HEK293 (cell line): ENCODE results near the gene LYSMD3.
A peak's percentile ranks its signal among the peaks of the same experiment; 100 is the strongest.

Experiments
- CTCF ChIA-PET: fragments of 350-600 bp; formaldehyde crosslinking; extraction: SDS; loops from one replicate; lab custom pipeline; 2021; ENCODE audit warnings: antibody characterized with exemption; lab: Yijun Ruan, JAX
- POLR2A ChIA-PET: fragments of 300-600 bp; formaldehyde crosslinking; extraction: SDS; loops from one replicate; lab custom pipeline; 2020; ENCODE audit warnings: antibody characterized with exemption, inconsistent platforms; lab: Yijun Ruan, JAX
- H3K27ac ChIP-seq: fragments of 200-500 bp; sonication (Bioruptor generic); 2 replicates; pipeline ENCODE4 v1.5.1; 2014; ENCODE audit warnings: low read depth, low read length, control low read depth, inconsistent platforms; ENCODE audit errors: extremely low read depth
- H3K36me3 ChIP-seq, 2 experiments: fragments of 200-500 bp in 1 of 2; sonication (Bioruptor generic) in 1 of 2; 1 replicate in 1 of 2; 2 replicates in 1 of 2; pipeline ENCODE4 v1.5.1; 2014 to 2017; ENCODE audit warnings: inconsistent platforms in 2 of 2, low read length in 2 of 2; ENCODE audit not compliant: control insufficient read depth in 2 of 2, insufficient read depth in 1 of 2
- H3K4me1 ChIP-seq: fragments of 200-500 bp; sonication (Bioruptor generic); 2 replicates; pipeline ENCODE4 v1.5.1; 2014; ENCODE audit warnings: mild to moderate bottlenecking, low read length, inconsistent platforms; ENCODE audit not compliant: control insufficient read depth, insufficient read depth
- H3K4me3 ChIP-seq: 2 replicates; pipeline ENCODE4 v1.5.1; 2011; ENCODE audit warnings: low read depth, mild to moderate bottlenecking, control low read depth, low read length, moderate library complexity
- H3K9me3 ChIP-seq: fragments of 200-500 bp; sonication (Bioruptor generic); 2 replicates; pipeline ENCODE4 v1.5.1; 2014; ENCODE audit warnings: low read depth, low read length, inconsistent platforms; ENCODE audit not compliant: control insufficient read depth, insufficient read depth
- BCL11A ChIP-seq: fragments of 450-650 bp; formaldehyde crosslinking; IDR thresholded peaks from 2 replicates; pipeline ENCODE4 v1.5.1; 2016; ENCODE audit warnings: low read depth, missing biosample characterization, missing genetic modification characterization
- BCL11B ChIP-seq: fragments of 450-650 bp; formaldehyde crosslinking; IDR thresholded peaks from 2 replicates; pipeline ENCODE4 v1.5.1; 2016; ENCODE audit warnings: low read depth, missing biosample characterization, missing genetic modification characterization
- PRDM1 ChIP-seq: fragments of 450-650 bp; formaldehyde crosslinking; IDR thresholded peaks from 2 replicates; pipeline ENCODE4; 2016; ENCODE audit warnings: missing biosample characterization, missing genetic modification characterization
- REPIN1 ChIP-seq: fragments of 450-650 bp; formaldehyde crosslinking; IDR thresholded peaks from 2 replicates; pipeline ENCODE4 v1.5.1; 2017; ENCODE audit warnings: missing biosample characterization, missing genetic modification characterization, low read depth
- SP2 ChIP-seq: fragments of 450-650 bp; formaldehyde crosslinking; IDR thresholded peaks from 2 replicates; pipeline ENCODE4 v1.5.1; 2016; ENCODE audit warnings: missing biosample characterization, missing genetic modification characterization
- YY1 ChIP-seq: fragments of 450-650 bp; formaldehyde crosslinking; IDR thresholded peaks from 2 replicates; pipeline ENCODE4 v1.5.1; 2018; ENCODE audit warnings: missing biosample characterization, missing genetic modification characterization
- ZBTB17 ChIP-seq: fragments of 450-650 bp; formaldehyde crosslinking; IDR thresholded peaks from 2 replicates; pipeline ENCODE4 v1.5.1; 2016; ENCODE audit warnings: missing biosample characterization, missing genetic modification characterization
- ZBTB8A ChIP-seq: fragments of 450-650 bp; formaldehyde crosslinking; IDR thresholded peaks from 2 replicates; pipeline ENCODE4 v1.5.1; 2016; ENCODE audit warnings: missing biosample characterization, missing genetic modification characterization
- ZNF223 ChIP-seq: fragments of 450-650 bp; formaldehyde crosslinking; IDR thresholded peaks from 2 replicates; pipeline ENCODE4 v1.5.1; 2016; ENCODE audit warnings: missing biosample characterization, missing genetic modification characterization
- ZNF239 ChIP-seq: fragments of 450-650 bp; formaldehyde crosslinking; IDR thresholded peaks from 2 replicates; pipeline ENCODE4 v1.5.1; 2016; ENCODE audit warnings: missing biosample characterization, missing genetic modification characterization
- ZNF292 ChIP-seq: fragments of 450-650 bp; formaldehyde crosslinking; IDR thresholded peaks from 2 replicates; pipeline ENCODE4 v1.5.1; 2016; ENCODE audit warnings: low read depth, missing biosample characterization, missing genetic modification characterization, borderline replicate concordance
- ZNF354C ChIP-seq: fragments of 450-650 bp; formaldehyde crosslinking; IDR thresholded peaks from 2 replicates; pipeline ENCODE4 v1.5.1; 2016; ENCODE audit warnings: missing biosample characterization, missing genetic modification characterization, low read depth, borderline replicate concordance
- ZNF416 ChIP-seq: fragments of 450-650 bp; formaldehyde crosslinking; IDR thresholded peaks from 2 replicates; pipeline ENCODE4 v1.5.1; 2016; ENCODE audit warnings: missing biosample characterization, missing genetic modification characterization
- ZNF530 ChIP-seq: fragments of 450-650 bp; formaldehyde crosslinking; IDR thresholded peaks from 2 replicates; pipeline ENCODE4 v1.5.1; 2016; ENCODE audit warnings: low read depth, missing biosample characterization, missing genetic modification characterization
- ZNF658 ChIP-seq: fragments of 450-650 bp; formaldehyde crosslinking; IDR thresholded peaks from 2 replicates; pipeline ENCODE4; 2016; ENCODE audit warnings: missing biosample characterization, missing genetic modification characterization
- ZNF670 ChIP-seq: fragments of 450-650 bp; formaldehyde crosslinking; IDR thresholded peaks from 2 replicates; pipeline ENCODE4 v1.5.1; 2016; ENCODE audit warnings: missing biosample characterization, missing genetic modification characterization, low read depth
- ZNF768 ChIP-seq: fragments of 450-650 bp; formaldehyde crosslinking; IDR thresholded peaks from 2 replicates; pipeline ENCODE4 v1.5.1; 2018; ENCODE audit warnings: missing biosample characterization, mild to moderate bottlenecking, missing genetic modification characterization
- ZNF785 ChIP-seq: fragments of 450-650 bp; formaldehyde crosslinking; IDR thresholded peaks from 2 replicates; pipeline ENCODE4 v1.5.1; 2016; ENCODE audit warnings: missing biosample characterization, missing genetic modification characterization
- TF ChIP-seq, protein P1 (sequence below): fragments of 450-650 bp; formaldehyde crosslinking; IDR thresholded peaks from 2 replicates; pipeline ENCODE4 v1.5.1; 2017; ENCODE audit warnings: missing biosample characterization, missing genetic modification characterization
- TF ChIP-seq, protein P2 (sequence below): fragments of 450-650 bp; formaldehyde crosslinking; IDR thresholded peaks from 2 replicates; pipeline ENCODE4 v1.5.1; 2016; ENCODE audit warnings: missing biosample characterization, missing genetic modification characterization
- TF ChIP-seq, protein P3 (sequence below): fragments of 450-650 bp; formaldehyde crosslinking; conservative IDR thresholded peaks from 2 replicates; pipeline ENCODE4 v1.5.1; 2016; ENCODE audit warnings: low read depth, missing biosample characterization, missing genetic modification characterization

Gene LYSMD3

DNA sequence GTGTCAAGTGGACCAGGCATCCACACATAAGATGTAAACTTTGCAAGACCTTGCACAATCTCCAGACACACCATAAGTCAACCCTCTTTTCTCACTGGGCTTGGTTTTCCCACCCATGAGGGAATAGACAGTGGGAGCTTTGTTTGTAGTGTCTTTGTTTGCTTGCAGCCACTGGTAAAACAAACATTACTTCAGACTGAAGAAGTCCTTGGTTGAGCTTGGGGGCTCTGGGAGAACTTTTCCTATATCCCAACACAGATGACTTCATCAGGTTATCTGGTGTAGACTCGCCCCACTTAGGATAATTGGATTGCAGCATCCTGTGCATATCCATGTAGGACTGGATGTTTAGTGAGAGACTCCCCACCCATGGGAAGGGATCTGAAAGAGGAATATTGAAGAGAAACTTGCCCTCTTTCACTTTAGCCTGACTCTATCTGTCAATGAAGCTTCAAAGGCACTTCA is 17.7 kb upstream of the LYSMD3 start (continued):
- 0 out of 2 replicates have a peak, but pooled peaks have one; percentile 41 for TF ChIP-seq BCL11A (tag by site-specific recombination)
- TF ChIP-seq, protein P1, sequence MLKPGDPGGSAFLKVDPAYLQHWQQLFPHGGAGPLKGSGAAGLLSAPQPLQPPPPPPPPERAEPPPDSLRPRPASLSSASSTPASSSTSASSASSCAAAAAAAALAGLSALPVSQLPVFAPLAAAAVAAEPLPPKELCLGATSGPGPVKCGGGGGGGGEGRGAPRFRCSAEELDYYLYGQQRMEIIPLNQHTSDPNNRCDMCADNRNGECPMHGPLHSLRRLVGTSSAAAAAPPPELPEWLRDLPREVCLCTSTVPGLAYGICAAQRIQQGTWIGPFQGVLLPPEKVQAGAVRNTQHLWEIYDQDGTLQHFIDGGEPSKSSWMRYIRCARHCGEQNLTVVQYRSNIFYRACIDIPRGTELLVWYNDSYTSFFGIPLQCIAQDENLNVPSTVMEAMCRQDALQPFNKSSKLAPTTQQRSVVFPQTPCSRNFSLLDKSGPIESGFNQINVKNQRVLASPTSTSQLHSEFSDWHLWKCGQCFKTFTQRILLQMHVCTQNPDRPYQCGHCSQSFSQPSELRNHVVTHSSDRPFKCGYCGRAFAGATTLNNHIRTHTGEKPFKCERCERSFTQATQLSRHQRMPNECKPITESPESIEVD (tag by site-specific recombination) = peak; percentile 90
- TF ChIP-seq BCL11B = no peak
- TF ChIP-seq REPIN1 (tag by site-specific recombination) = no peak
- TF ChIP-seq ZNF239 = no peak
- TF ChIP-seq ZNF292 (tag by site-specific recombination) = no peak
- TF ChIP-seq ZNF530 = no peak
- TF ChIP-seq YY1 (tag by site-specific recombination) = no peak
- TF ChIP-seq, protein P2, sequence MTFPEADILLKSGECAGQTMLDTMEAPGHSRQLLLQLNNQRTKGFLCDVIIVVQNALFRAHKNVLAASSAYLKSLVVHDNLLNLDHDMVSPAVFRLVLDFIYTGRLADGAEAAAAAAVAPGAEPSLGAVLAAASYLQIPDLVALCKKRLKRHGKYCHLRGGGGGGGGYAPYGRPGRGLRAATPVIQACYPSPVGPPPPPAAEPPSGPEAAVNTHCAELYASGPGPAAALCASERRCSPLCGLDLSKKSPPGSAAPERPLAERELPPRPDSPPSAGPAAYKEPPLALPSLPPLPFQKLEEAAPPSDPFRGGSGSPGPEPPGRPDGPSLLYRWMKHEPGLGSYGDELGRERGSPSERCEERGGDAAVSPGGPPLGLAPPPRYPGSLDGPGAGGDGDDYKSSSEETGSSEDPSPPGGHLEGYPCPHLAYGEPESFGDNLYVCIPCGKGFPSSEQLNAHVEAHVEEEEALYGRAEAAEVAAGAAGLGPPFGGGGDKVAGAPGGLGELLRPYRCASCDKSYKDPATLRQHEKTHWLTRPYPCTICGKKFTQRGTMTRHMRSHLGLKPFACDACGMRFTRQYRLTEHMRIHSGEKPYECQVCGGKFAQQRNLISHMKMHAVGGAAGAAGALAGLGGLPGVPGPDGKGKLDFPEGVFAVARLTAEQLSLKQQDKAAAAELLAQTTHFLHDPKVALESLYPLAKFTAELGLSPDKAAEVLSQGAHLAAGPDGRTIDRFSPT = no peak
- TF ChIP-seq ZNF670 = no peak

DNA sequence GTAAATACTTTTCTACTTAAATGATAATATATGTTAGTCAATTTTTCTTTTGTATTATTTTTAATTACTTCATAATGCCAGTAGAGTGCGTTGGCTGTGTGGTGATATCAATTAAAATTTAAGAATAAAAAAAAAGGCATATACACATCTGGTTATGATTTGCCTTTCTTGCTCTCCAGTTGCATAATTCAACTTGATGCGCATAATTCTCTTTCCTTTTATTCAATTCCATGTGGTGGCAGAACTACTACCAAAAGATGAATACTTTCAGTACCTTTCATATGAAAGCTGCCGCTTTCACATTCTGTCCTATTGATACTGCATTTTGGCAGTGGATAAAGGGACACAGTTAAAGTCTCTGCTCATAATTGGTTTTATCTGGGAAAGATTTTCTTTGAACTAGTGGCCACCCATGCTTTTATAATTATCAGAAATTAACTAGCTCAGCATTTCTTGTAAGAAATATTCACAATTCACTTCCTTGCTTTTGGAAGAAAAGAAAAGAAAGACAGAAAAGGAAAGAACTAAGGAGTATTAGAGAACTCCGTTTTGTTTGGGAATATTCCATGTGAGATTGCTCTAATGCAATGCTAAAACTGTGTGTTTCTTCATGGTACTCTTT is 16.9 kb upstream of the LYSMD3 start:
- CTCF ChIA-PET = interaction anchor here (0.5 to 0.7 kb wide), 3 partner anchors 17 to 108 kb away, joined by 3 to 6 read pairs (median 5); partner anchors contain the start of gene LYSMD3
- no peaks in the 10 kb centered on the region for H3K36me3 ChIP-seq
- peak; percentile 54 for TF ChIP-seq PRDM1 (tag by site-specific recombination)
- TF ChIP-seq, protein P3, sequence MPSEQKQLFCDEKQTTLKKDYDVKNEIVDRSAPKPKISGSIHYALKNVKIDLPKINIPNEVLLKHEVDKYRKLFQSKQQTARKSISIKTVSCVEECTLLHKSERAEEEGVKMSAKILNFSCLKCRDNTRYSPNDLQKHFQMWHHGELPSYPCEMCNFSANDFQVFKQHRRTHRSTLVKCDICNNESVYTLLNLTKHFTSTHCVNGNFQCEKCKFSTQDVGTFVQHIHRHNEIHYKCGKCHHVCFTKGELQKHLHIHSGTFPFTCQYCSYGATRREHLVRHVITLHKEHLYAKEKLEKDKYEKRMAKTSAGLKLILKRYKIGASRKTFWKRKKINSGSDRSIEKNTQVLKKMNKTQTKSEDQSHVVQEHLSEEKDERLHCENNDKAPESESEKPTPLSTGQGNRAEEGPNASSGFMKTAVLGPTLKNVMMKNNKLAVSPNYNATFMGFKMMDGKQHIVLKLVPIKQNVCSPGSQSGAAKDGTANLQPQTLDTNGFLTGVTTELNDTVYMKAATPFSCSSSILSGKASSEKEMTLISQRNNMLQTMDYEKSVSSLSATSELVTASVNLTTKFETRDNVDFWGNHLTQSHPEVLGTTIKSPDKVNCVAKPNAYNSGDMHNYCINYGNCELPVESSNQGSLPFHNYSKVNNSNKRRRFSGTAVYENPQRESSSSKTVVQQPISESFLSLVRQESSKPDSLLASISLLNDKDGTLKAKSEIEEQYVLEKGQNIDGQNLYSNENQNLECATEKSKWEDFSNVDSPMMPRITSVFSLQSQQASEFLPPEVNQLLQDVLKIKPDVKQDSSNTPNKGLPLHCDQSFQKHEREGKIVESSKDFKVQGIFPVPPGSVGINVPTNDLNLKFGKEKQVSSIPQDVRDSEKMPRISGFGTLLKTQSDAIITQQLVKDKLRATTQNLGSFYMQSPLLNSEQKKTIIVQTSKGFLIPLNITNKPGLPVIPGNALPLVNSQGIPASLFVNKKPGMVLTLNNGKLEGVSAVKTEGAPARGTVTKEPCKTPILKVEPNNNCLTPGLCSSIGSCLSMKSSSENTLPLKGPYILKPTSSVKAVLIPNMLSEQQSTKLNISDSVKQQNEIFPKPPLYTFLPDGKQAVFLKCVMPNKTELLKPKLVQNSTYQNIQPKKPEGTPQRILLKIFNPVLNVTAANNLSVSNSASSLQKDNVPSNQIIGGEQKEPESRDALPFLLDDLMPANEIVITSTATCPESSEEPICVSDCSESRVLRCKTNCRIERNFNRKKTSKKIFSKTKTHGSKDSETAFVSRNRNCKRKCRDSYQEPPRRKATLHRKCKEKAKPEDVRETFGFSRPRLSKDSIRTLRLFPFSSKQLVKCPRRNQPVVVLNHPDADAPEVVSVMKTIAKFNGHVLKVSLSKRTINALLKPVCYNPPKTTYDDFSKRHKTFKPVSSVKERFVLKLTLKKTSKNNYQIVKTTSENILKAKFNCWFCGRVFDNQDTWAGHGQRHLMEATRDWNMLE (tag by site-specific recombination) = no peak
- H3K4me3 ChIP-seq = no peak overlapping the region
- H3K4me1 ChIP-seq = peaks cover 13% of the 10 kb centered on the region
- POLR2A ChIA-PET = interaction anchor here (1.6 to 5.2 kb wide), 7 partner anchors 10 to 137 kb away, joined by 4 to 27 read pairs (median 6); partner anchors contain the start of genes ADGRV1, CETN3, LYSMD3 and MBLAC2
- H3K27ac ChIP-seq = peak overlapping the region; percentile 92
- no peaks in the 10 kb centered on the region for H3K9me3 ChIP-seq

DNA sequence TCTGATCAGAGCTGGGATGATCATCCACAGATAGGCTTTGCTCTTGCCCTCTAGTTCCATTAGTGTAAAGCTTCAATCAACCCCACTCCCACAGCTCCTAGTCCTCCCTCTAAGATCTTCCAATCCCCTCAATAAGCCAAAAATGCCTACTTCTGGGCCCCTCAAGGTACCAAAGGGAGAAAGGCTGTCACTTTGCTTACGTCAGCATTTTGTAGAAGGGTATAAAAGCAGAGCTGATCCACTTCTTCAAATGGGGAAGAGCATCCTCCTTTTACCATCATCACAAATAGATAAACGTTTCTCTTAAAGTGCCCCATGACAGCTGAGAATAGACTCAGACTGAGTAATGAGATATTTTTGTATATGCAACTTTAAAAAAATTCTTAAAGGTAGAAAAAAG is 16.1 kb upstream of the LYSMD3 start:
- ChIA-PET POLR2A (interaction anchor here (5.2 kb wide), 1 partner anchor 136 kb away, joined by 18 read pairs; the partner anchor contains the start of gene CETN3), CTCF (interaction anchor here (0.7 to 1.5 kb wide), 3 partner anchors 15 to 108 kb away, joined by 3 to 6 read pairs (median 3); partner anchors contain the start of gene LYSMD3)
- Histone ChIP-seq H3K27ac (no peak overlapping the region), H3K9me3 (no peaks in the 10 kb centered on the region), H3K36me3 (no peaks in the 10 kb centered on the region), H3K4me1 (peaks cover 13% of the 10 kb centered on the region), H3K4me3 (no peak overlapping the region)
- TF ChIP-seq ZBTB17 (no peak), SP2 (no peak), ZNF292 (tag by site-specific recombination) (no peak), ZNF768 (no peak), ZNF670 (no peak), ZNF416 (tag by site-specific recombination) (no peak), ZNF354C (tag by site-specific recombination) (no peak), ZNF223 (tag by site-specific recombination) (no peak), BCL11A (tag by site-specific recombination) (no peak), ZNF658 (no peak), ZNF785 (tag by site-specific recombination) (no peak), ZBTB8A (no peak)
